OCI-LY1 (cell line): ENCODE measurements around the gene VWA8.

Experiments used
- CTCF ChIP-seq: fragments of 200-600 bp; sonication (generic), shearing (Covaris generic); IDR thresholded peaks from 2 replicates; pipeline ENCODE4 v1.5.1; 2017; ENCODE audit warnings: mild to moderate bottlenecking, antibody characterized with exemption, low read length, moderate library complexity, mixed read lengths
- EZH2 ChIP-seq: fragments of 200-600 bp; sonication (generic), shearing (Covaris generic); IDR thresholded peaks from 2 replicates; pipeline ENCODE4 v1.8.0; 2017; ENCODE audit warnings: borderline replicate concordance, mixed run types, mild to moderate bottlenecking, antibody characterized with exemption, low read length, moderate library complexity, mixed read lengths

- TF ChIP-seq EZH2 (no peak), CTCF (no peak)
Measured at GRCh38 chr13:41812237-41812636, 148.7 kb downstream of the VWA8 start.
